ENCODE measurements around the gene P2RY12.

GRCh38 chr3:151331696-151332095 is 52.9 kb downstream of the P2RY12 start:
- no peak for TF ChIP-seq ARNTL (CRISPR knock-in tag; IDR thresholded peaks at IDR 0.05; ENCODE audit: borderline replicate concordance, low read depth)
- no peak for TF ChIP-seq TCF4 (CRISPR knock-in tag; IDR thresholded peaks at IDR 0.05; ENCODE audit: borderline replicate concordance)
- no peak for TF ChIP-seq BACH2 (CRISPR knock-in tag; IDR thresholded peaks at IDR 0.05; ENCODE audit: borderline replicate concordance)
- no peak for TF ChIP-seq TSHZ2 (CRISPR knock-in tag; IDR thresholded peaks at IDR 0.05)
- TF ChIP-seq CREB5 (CRISPR knock-in tag; IDR thresholded peaks at IDR 0.05; ENCODE audit: low read depth): no peak
- TF ChIP-seq ZNF8 (CRISPR knock-in tag; IDR thresholded peaks at IDR 0.05): no peak
- TF ChIP-seq TOX (CRISPR knock-in tag; IDR thresholded peaks at IDR 0.05; ENCODE audit: borderline replicate concordance): no peak
- TF ChIP-seq ZC3H10 (CRISPR knock-in tag; IDR thresholded peaks at IDR 0.05): no peak
- TF ChIP-seq OSR1 (CRISPR knock-in tag; IDR thresholded peaks at IDR 0.05): no peak
- TF ChIP-seq ESRRG (CRISPR knock-in tag; IDR thresholded peaks at IDR 0.05): no peak
- TF ChIP-seq ZFP3 (CRISPR knock-in tag; IDR thresholded peaks at IDR 0.05): no peak
